Measurements from ENCODE around the gene CCL24.
"Not testable (repeated sequence)": the region's sequence is repeated elsewhere in the genome, so short reads cannot be mapped to it uniquely, and the experiment has no call there.

Gene CCL24

DNA sequence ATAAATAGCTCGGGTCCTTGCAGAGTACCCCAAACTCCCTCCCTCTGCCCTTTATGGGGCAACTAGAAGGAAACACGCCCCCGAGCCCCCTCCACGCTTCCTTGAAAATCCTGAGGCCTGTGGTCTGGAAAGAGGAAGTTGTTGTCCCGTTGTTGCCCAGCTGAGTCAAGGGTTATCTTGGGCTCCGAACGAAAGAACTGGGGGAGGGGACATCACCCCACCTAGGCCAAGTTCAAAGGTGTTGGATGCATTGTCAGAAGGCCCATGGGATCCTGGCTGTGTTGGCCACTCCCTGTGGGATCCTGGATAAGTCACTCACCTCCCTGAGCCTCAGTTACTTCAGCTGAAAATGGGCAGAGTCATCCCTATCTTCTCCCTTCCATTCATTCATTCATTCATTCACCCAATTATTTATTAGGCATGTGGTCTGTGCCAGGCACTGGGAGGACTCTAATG lies at the start of gene CCL24:
Gene CCL24 (minus strand): TSS at position 26 of the 456 bp plus-strand sequence. CDS start 91 bp downstream, outside the sequence.
- no peak for DNase-seq (ENCODE audit: low read depth)

DNA sequence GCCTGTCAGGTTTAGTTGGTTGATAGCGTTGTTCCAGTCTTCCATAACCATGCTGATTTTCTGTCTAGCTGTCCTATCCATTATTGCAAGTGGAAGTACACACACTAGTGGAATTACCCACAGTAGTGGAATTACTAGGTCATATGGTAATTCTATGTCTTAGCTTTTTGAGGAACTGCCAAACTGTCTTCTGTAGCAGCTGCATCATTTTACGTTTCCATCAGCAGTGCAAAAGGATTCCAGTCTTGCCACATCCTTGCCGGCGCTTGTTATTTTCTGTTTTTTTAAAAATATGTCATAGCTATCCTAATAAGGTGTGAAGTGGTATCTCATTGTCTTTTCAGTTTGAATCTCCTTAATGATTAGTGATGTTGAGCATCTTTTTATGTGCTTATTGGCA lies 48.0 kb upstream of the CCL24 start:
- no peak for DNase-seq (ENCODE audit: low read depth)

DNA sequence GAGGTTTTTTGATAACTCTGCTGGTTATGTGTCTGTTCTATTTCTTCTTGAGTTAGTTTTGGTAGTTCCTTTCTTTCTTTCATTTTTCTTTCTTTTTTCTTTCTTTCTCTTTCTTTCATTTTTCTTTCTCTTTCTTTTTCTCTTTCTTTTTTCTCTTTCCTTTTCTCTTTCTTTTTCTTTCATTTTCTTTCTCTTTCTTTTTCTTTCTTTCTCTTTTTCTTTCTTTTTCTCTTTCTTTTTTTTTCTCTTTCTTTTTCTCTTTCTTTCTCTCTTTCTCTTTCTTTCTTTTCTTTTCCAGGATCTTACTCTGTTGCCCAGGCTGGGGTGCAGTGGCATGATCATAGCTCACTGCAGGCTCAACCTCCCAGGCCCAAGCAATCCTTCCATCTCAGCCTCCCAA lies 44.8 kb upstream of the CCL24 start:
- no peak for DNase-seq (ENCODE audit: low read depth)

DNA sequence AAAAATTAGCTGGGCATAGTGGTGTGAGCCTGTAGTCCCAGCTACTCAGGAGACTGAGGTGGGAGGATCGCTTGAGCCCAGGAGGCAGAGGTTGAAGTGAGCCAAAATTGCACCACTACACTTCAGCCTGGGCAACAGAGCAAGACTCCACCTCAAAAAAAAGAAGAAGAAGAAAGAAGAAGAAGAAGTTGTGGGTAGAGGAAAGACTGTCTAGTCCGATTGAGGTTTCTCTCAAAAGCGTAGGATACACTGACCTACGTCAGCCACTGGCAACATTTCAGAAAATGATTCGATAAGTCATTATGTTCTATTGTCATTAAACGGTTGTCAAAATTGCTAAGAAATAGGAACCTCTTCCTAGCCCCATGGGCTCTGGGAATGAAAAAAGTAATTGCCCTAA lies 42.9 kb upstream of the CCL24 start:
- no peak for DNase-seq (ENCODE audit: low read depth)

- not testable (repeated sequence) for DNase-seq (ENCODE audit: low read depth)
These were observed 41.3 kb upstream of the CCL24 start for GRCh38 chr7:75854813-75855345.

- no peak for DNase-seq (ENCODE audit: low read depth)
These were observed 40.6 kb upstream of the CCL24 start for GRCh38 chr7:75854233-75854632.

DNA sequence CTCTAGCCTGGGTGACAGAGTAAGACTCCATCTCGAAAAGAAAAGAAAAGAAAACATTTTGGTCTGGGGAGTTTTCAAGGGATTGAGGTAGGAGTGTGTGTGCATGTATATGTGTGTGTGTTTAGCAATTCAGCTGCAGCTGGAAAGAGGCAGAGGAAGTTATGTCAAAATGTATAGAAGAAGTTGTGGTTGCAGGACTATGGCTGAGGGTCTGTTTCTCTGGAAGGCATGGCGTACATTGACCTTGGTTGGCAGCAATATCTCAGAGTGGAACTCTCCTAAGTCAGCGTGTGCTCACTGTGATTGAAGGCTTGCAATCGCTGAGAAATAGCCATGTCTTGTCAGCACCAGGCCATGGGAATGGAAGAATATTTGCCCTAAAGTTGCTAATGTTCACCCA lies 36.6 kb upstream of the CCL24 start:
- no peak for DNase-seq (ENCODE audit: low read depth)

DNA sequence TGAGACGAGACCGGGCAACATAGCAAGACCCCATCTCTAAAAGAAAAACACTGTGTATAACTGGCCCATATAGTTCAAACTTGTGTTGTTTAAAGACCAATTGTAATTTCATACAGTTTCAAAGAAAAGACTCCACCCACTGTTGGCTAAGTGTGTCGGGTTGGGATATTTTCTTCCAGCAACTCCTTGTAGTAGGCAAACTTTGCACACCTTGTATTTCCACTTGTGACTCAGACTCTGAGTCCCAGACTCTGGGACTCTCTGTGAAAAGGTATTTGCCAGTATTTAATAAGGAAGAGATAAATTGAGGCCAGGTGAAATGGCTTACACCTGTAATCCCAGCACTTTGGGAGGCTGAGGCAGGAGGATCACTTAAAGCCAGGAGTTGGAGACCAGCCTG lies 36.0 kb upstream of the CCL24 start:
- DNase-seq (ENCODE audit: low read depth) = no peak

DNA sequence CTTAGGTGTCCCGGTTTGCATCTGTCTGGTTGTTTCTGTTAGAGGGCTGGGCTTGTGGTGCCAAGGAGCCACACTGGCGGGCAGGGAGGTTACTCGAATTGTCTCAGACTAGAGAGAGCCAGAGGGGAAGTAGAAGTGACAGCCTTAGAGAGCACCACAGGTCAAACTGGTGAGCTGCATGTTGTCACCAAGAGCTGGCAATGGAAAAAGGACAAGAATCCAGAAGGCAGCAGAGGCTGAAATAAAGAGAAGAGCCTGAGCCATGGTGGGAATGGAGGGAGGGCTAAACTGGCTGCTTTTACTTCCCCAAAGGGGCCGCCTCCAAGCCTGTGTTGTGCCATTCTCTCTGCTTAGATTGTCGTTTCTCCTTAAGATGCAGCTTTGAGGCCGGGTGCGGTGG lies 34.1 kb upstream of the CCL24 start:
- DNase-seq (ENCODE audit: low read depth) = no peak

DNA sequence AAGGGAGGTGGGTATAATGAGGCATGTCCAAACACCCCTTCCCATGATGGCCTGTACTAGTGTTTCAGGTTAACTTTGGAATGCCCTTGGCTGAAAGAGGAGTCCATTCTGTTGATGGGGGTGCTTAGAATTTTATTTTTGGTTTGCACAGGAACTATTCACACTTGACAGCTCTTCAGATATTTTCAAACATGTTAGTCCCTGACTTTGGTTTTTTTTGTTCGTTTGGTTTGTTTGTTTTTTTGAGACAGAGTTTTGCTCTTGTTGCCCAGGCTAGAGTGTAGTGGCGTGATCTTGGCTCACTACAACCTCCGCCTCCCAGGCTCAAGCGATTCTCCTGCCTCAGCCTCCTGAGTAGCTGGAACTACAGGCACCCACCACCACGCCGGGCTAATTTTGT lies 31.5 kb upstream of the CCL24 start:
- DNase-seq (ENCODE audit: low read depth) = not testable (repeated sequence)

DNA sequence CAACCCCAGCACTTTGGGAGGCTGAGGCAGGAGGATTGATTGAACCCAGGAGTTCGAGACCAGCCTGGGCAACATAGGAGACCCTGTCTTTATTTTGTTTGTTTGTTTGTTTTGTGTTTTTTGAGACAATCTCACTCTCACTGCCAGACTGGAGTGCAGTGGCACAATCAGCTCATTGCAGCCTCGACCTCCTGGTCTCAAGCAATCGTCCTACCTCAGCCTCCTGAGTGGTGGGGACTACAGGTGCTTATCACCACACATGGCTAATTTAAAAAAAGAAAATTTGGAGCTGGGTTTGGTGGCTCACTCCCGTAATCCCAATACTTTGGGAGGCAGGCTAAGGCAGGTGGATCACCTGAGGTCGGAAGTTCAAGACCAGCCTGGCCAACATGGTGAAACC lies 30.6 kb upstream of the CCL24 start:
- no peak for DNase-seq (ENCODE audit: low read depth)

GRCh38 chr7:75843613-75844116 lies 30.1 kb upstream of the CCL24 start:
- no peak for DNase-seq (ENCODE audit: low read depth)

- no peak for DNase-seq (ENCODE audit: low read depth)
These were observed 29.3 kb upstream of the CCL24 start for GRCh38 chr7:75842836-75843446.

- DNase-seq (ENCODE audit: low read depth) = no peak
These were observed 26.4 kb upstream of the CCL24 start for GRCh38 chr7:75840029-75840428.

DNA sequence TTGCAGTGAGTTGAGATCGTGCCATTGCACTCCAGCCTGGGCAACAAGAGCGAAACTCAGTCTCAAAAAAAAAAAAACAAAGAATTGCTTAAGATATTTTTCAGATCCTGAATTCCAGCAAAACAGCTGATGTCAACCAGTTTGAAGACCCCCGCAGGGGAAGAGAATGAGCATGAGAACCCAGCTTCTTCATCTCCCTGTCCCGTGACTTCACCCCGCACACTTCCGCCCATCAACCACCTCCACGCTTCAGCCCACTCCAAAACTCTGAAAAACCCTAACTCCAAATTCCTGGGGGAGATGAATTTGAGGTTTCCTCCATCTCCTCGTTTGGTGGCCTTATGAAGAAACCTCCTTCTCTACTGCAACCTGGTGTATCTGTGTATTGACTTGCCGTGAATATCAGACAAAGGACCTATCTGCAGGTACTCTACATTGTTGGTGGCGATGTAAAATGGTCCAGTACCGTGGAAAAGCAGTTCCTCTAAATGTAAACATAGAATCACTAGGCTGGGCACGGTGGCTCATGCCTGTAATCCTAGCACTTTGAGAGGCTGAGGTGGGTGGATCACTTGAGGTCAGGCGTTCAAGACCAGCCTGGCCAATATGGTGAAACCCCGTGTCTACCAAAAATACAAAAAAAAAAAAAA lies 24.8 kb upstream of the CCL24 start:
- not testable (repeated sequence) for DNase-seq (ENCODE audit: low read depth)

DNA sequence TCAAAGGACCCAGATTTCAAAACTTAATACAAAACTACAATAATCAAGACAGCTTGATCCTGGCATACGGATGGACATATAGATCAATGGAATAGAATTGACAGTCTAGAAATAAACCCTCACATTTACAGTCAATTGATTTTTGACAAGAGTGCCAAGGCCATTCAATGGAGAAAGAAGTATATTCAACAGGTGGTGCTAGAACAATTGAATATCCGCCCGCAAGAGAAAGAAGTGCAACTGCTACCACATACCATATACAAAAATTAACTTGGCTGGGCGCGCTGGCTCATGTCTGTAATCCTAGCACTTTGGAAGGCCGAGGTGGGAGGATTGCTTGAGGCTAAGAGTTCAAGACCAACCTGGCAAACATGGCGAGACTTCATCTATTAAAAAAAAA lies 23.2 kb upstream of the CCL24 start:
- no peak for DNase-seq (ENCODE audit: low read depth)

GRCh38 chr7:75835688-75836285 lies 22.2 kb upstream of the CCL24 start:
- no peak for DNase-seq (ENCODE audit: low read depth)

DNA sequence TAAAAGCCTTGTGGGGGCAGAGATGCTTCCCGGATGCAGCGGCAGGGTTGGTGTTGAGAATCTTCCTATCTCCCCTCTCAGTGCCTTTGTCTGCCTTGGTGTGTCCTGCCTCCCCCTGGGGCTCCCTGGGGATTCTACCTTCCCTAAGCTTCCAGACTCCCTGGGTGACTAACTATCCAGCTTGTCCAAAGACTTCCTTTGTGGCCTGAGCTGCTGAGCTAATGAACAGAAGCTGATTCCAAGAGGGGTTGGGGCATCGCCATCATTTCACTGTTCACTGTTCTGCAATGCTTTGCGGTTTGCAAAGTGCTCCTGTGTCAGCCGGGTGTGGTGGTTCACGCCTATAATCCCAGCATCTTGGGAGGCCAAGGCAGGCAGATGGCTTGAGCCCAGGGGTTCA lies 20.1 kb upstream of the CCL24 start:
- not testable (repeated sequence) for DNase-seq (ENCODE audit: low read depth)

GRCh38 chr7:75830978-75831377 lies 17.4 kb upstream of the CCL24 start:
- no peak for DNase-seq (ENCODE audit: low read depth)

DNA sequence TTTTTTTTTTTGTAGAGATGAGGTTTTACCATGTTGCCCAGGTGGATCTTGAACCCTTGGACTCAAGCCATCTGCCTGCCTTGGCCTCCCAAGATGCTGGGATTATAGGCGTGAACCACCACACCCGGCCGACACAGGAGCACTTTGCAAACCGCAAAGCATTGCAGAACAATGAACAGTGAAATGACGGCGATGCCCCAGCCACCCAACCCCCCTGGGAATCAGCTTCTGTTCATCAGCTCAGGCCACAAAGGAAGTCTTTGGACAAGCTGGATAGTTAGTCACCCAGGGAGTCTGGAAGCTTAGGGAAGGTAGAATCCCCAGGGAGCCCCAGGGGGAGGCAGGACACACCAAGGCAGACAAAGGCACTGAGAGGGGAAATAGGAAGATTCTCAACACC lies 16.1 kb upstream of the CCL24 start:
- DNase-seq (ENCODE audit: low read depth) = not testable (repeated sequence)

DNA sequence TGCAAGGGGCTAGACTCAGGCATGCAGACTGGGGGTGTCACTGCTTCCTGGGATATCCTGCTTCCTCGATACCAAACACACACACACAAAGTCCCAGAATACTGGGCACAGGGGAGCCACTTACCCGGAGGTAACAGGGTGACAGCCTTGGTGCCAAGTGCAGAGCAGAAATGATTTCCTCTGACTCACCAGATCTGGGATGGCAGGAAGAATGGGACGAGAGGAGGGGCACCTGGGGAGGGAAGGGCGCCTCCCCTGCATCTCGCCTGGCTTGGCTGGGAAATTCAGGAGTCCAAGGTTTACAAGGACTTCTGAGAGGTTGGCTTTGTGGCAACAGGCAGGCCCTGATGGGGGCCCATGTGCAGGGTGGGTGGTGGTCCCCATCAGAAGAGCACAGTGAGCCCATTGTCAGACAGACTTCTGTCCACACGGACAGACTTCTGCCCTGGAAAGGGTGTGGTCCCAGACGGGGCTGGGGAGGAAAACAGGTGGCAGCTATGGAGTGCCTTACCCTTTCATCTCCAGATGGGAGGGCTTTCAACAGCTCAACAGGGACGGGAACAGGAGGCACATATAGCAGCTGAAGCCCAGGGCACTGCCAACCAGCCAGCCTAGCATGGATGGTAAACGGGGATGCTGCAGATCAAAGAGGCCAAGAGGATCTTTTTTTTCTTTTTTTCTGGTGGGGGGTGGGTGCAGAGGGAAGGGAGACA lies 9.7 kb upstream of the CCL24 start:
- no peak for DNase-seq (ENCODE audit: low read depth)

- no peak for DNase-seq (ENCODE audit: low read depth)
These were observed 7.1 kb upstream of the CCL24 start for GRCh38 chr7:75820688-75821087.

Measured in activated gamma-delta T cell treated with anti-CD3 and anti-CD28 coated beads, Interleukin-2, amount 50 U/mL, for 16 hours (primary cell).